HepG2 (cell line): ENCODE results near the gene USP34. TPM values are rescaled to one million over a fixed set of nuclear protein-coding genes. Genes with fewer than 3 reads are reported as not detected.

Experiments used
- HOXA9 ChIP-seq: sonication (generic); formaldehyde crosslinking; IDR thresholded peaks from 2 replicates; pipeline ENCODE4 v1.8.1; 2022; ENCODE audit warnings: missing genetic modification reagents, mild to moderate bottlenecking, moderate library complexity, borderline replicate concordance
- MEIS2 ChIP-seq: sonication (generic); formaldehyde crosslinking; IDR thresholded peaks from 2 replicates; pipeline ENCODE4 v1.9.0; 2021; ENCODE audit warnings: mild to moderate bottlenecking, missing genetic modification reagents
- NR2C2 ChIP-seq: sonication (generic); formaldehyde crosslinking; IDR thresholded peaks from 2 replicates; pipeline ENCODE4 v1.4.0; 2020; ENCODE audit warnings: missing genetic modification reagents, mild to moderate bottlenecking, moderate library complexity, borderline replicate concordance
- RBM22 ChIP-seq: fragments of 200-400 bp; formaldehyde crosslinking; optimal IDR thresholded peaks from 2 replicates; pipeline ENCODE3; 2017; ENCODE audit warnings: mild to moderate bottlenecking, low read length, moderate library complexity
- STAT5B ChIP-seq: sonication (generic); formaldehyde crosslinking; IDR thresholded peaks from 2 replicates; pipeline ENCODE4 v1.4.0; 2020; ENCODE audit warnings: missing genetic modification reagents
- TP53 ChIP-seq: sonication (generic); formaldehyde crosslinking; conservative IDR thresholded peaks from 2 replicates; pipeline ENCODE4 v1.4.0; 2020; ENCODE audit warnings: missing genetic modification reagents
- ZC3H13 ChIP-seq: sonication (generic); formaldehyde crosslinking; IDR thresholded peaks from 2 replicates; pipeline ENCODE4 v1.8.1; 2023; ENCODE audit warnings: mild to moderate bottlenecking, missing genetic modification reagents, moderate library complexity
- ZC3H4 ChIP-seq: sonication (generic); formaldehyde crosslinking; IDR thresholded peaks from 2 replicates; pipeline ENCODE4 v1.4.0; 2020; ENCODE audit warnings: missing genetic modification reagents, borderline replicate concordance
- ZNF672 ChIP-seq: sonication (generic); formaldehyde crosslinking; IDR thresholded peaks from 2 replicates; pipeline ENCODE4 v1.8.1; 2022; ENCODE audit warnings: missing genetic modification reagents
- ZNF687 ChIP-seq: sonication (generic); formaldehyde crosslinking; IDR thresholded peaks from 2 replicates; pipeline ENCODE4 v1.5.1; 2020; ENCODE audit warnings: mild to moderate bottlenecking, missing genetic modification reagents, moderate library complexity
- ZNF781 ChIP-seq: sonication (generic); formaldehyde crosslinking; IDR thresholded peaks from 2 replicates; pipeline ENCODE4 v1.5.1; 2020; ENCODE audit warnings: borderline replicate concordance, mild to moderate bottlenecking, missing genetic modification reagents; ENCODE audit errors: not compliant biosample characterization
- polyA plus RNA-seq, 8 experiments: library from polyadenylated mRNA; depleted of rRNA in 3 of 8; stranded (reverse) in 7 of 8; unstranded in 1 of 8; fragments of >200 nt; fragmentation: Illumina TruSeq in 4 of 8; extraction: Trizol in 4 of 8; gene quantifications; 2 replicates each; pipeline versions ENCODE4 v1.2.1 to v1.2.3, GENCODE V29; 2011 to 2016; ENCODE audit warnings: low read depth in 4 of 8, missing spikeins in 1 of 8, mixed read lengths in 1 of 8; ENCODE audit not compliant: insufficient read depth in 1 of 8
- total RNA-seq, 5 experiments: library from RNA; depleted of rRNA; stranded (reverse); fragments of >200 nt; fragmentation: Illumina TruSeq; extraction: Trizol; gene quantifications; 2 replicates each; pipeline ENCODE4 v1.2.3, GENCODE V29; 2016; ENCODE audit warnings: low read depth in 1 of 5
- TF ChIP-seq, protein P1 (sequence below), 2 experiments: sonication (generic) in 1 of 2; formaldehyde crosslinking in 1 of 2; IDR thresholded peaks; 2 replicates each; pipeline versions ENCODE4 v1.4.0 to v1.6.1; 2016 to 2020; ENCODE audit warnings: borderline replicate concordance in 1 of 2, low read depth in 1 of 2, mild to moderate bottlenecking in 1 of 2, missing genetic modification reagents in 1 of 2
- TF ChIP-seq, protein P2 (sequence below): sonication (generic); formaldehyde crosslinking; IDR thresholded peaks from 2 replicates; pipeline ENCODE4 v1.4.0; 2020; ENCODE audit warnings: missing genetic modification reagents

USP34 gene
- total and polyA plus RNA-seq, 2 of the 13 experiments (the other 11 are each of a cell fraction or from before 2014, with no cell fraction given), result 99.2 to 100 TPM

GRCh38 chr2:61471905-61472805 lies 1.3 kb upstream of the USP34 start (continued):
- TF ChIP-seq, protein P1, sequence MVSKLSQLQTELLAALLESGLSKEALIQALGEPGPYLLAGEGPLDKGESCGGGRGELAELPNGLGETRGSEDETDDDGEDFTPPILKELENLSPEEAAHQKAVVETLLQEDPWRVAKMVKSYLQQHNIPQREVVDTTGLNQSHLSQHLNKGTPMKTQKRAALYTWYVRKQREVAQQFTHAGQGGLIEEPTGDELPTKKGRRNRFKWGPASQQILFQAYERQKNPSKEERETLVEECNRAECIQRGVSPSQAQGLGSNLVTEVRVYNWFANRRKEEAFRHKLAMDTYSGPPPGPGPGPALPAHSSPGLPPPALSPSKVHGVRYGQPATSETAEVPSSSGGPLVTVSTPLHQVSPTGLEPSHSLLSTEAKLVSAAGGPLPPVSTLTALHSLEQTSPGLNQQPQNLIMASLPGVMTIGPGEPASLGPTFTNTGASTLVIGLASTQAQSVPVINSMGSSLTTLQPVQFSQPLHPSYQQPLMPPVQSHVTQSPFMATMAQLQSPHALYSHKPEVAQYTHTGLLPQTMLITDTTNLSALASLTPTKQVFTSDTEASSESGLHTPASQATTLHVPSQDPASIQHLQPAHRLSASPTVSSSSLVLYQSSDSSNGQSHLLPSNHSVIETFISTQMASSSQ (IDR thresholded peaks at IDR 0.05; ENCODE audit: low read depth), result no peak
- TF ChIP-seq, protein P1 (CRISPR knock-in tag; IDR thresholded peaks at IDR 0.05; ENCODE audit: borderline replicate concordance), result no peak
- TF ChIP-seq TP53 (CRISPR knock-in tag) (no peak), RBM22 (no peak), ZC3H4 (CRISPR knock-in tag) (no peak), ZNF687 (CRISPR knock-in tag) (no peak), ZC3H13 (CRISPR knock-in tag) (no peak), ZNF672 (CRISPR knock-in tag) (no peak), MEIS2 (CRISPR knock-in tag) (no peak), STAT5B (CRISPR knock-in tag) (no peak), HOXA9 (CRISPR knock-in tag) (no peak), NR2C2 (CRISPR knock-in tag) (no peak), ZNF781 (CRISPR knock-in tag) (no peak)
- TF ChIP-seq, protein P2, sequence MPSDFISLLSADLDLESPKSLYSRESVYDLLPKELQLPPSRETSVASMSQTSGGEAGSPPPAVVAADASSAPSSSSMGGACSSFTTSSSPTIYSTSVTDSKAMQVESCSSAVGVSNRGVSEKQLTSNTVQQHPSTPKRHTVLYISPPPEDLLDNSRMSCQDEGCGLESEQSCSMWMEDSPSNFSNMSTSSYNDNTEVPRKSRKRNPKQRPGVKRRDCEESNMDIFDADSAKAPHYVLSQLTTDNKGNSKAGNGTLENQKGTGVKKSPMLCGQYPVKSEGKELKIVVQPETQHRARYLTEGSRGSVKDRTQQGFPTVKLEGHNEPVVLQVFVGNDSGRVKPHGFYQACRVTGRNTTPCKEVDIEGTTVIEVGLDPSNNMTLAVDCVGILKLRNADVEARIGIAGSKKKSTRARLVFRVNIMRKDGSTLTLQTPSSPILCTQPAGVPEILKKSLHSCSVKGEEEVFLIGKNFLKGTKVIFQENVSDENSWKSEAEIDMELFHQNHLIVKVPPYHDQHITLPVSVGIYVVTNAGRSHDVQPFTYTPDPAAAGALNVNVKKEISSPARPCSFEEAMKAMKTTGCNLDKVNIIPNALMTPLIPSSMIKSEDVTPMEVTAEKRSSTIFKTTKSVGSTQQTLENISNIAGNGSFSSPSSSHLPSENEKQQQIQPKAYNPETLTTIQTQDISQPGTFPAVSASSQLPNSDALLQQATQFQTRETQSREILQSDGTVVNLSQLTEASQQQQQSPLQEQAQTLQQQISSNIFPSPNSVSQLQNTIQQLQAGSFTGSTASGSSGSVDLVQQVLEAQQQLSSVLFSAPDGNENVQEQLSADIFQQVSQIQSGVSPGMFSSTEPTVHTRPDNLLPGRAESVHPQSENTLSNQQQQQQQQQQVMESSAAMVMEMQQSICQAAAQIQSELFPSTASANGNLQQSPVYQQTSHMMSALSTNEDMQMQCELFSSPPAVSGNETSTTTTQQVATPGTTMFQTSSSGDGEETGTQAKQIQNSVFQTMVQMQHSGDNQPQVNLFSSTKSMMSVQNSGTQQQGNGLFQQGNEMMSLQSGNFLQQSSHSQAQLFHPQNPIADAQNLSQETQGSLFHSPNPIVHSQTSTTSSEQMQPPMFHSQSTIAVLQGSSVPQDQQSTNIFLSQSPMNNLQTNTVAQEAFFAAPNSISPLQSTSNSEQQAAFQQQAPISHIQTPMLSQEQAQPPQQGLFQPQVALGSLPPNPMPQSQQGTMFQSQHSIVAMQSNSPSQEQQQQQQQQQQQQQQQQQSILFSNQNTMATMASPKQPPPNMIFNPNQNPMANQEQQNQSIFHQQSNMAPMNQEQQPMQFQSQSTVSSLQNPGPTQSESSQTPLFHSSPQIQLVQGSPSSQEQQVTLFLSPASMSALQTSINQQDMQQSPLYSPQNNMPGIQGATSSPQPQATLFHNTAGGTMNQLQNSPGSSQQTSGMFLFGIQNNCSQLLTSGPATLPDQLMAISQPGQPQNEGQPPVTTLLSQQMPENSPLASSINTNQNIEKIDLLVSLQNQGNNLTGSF, result peak; percentile 21; the same call in 1 of the 2 replicates
